CD4-positive, alpha-beta T cell treated with Interleukin-2 at 100 ng/mL for 4 hours (primary cell): ENCODE measurements around the gene KRTAP5-8.
"Not testable (repeated sequence)": the region's sequence is repeated elsewhere in the genome, so short reads cannot be mapped to it uniquely, and the experiment has no call there.

Experiments
- DNase-seq: peaks from one replicate; pipeline ENCODE4 v3.0.0-alpha.2; 2020; ENCODE audit warnings: low spot score

KRTAP5-8 gene

GRCh38 chr11:71507102-71507501 lies 30.7 kb upstream of the KRTAP5-8 start:
- DNase-seq: no peak

- DNase-seq: no peak
These were observed 19.0 kb upstream of the KRTAP5-8 start for GRCh38 chr11:71518506-71519471.

GRCh38 chr11:71519546-71519945 lies 18.3 kb upstream of the KRTAP5-8 start:
- no peak for DNase-seq

- no peak for DNase-seq
These were observed 12.5 kb upstream of the KRTAP5-8 start for GRCh38 chr11:71525188-71525937.

GRCh38 chr11:71525938-71526495 lies 11.8 kb upstream of the KRTAP5-8 start:
- DNase-seq: no peak

GRCh38 chr11:71526796-71527575 lies 10.8 kb upstream of the KRTAP5-8 start, which contains the start of gene KRTAP5-7:
KRTAP5-7 (plus strand) TSS chr11:71527267; CDS start chr11:71527301, 34 bp downstream.
- DNase-seq: not testable (repeated sequence)

GRCh38 chr11:71527576-71528210 lies 10.1 kb upstream of the KRTAP5-8 start:
- no peak for DNase-seq

- no peak for DNase-seq
These were observed 7.2 kb upstream of the KRTAP5-8 start for GRCh38 chr11:71530602-71531001.

GRCh38 chr11:71532036-71532610 lies 5.7 kb upstream of the KRTAP5-8 start:
- no peak for DNase-seq

GRCh38 chr11:71534711-71535608 lies 2.9 kb upstream of the KRTAP5-8 start:
- not testable (repeated sequence) for DNase-seq

GRCh38 chr11:71535825-71536224 lies 2.0 kb upstream of the KRTAP5-8 start:
- no peak for DNase-seq

GRCh38 chr11:71537537-71537936 lies 288 bp upstream of the KRTAP5-8 start:
- DNase-seq: no peak

GRCh38 chr11:71538666-71538990 lies 803 bp downstream of the KRTAP5-8 start:
- no peak for DNase-seq

- no peak for DNase-seq
These were observed 1.2 kb downstream of the KRTAP5-8 start for GRCh38 chr11:71539017-71539416.

- not testable (repeated sequence) for DNase-seq
These were observed 2.1 kb downstream of the KRTAP5-8 start for GRCh38 chr11:71539971-71540370.

GRCh38 chr11:71540521-71541304 lies 2.9 kb downstream of the KRTAP5-8 start:
- DNase-seq: not testable (repeated sequence)

- DNase-seq: no peak
These were observed 4.6 kb downstream of the KRTAP5-8 start for GRCh38 chr11:71542382-71542781.

- no peak for DNase-seq
These were observed 5.3 kb downstream of the KRTAP5-8 start for GRCh38 chr11:71542879-71543777.
